HL-60 (cell line): ENCODE data around the gene SH3PXD2A.

ENCODE experiments used
- GABPA ChIP-seq: IDR thresholded peaks from 2 replicates; pipeline ENCODE4 v1.6.1; 2012; ENCODE audit warnings: low read depth
- SPI1 ChIP-seq: IDR thresholded peaks from 2 replicates; pipeline ENCODE4 v1.6.1; 2012; ENCODE audit warnings: low read depth, mild to moderate bottlenecking, borderline replicate concordance
- TF ChIP-seq, protein P1 (sequence below): IDR thresholded peaks from one replicate; pipeline ENCODE4 v1.5.1; 2011; ENCODE audit warnings: low read length, control low read depth, inconsistent platforms; ENCODE audit not compliant: insufficient read depth
- TF ChIP-seq, protein P2 (sequence below): IDR thresholded peaks from 2 replicates; pipeline ENCODE4 v1.6.1; 2012; ENCODE audit warnings: low read depth; ENCODE audit not compliant: insufficient replicate concordance

DNA sequence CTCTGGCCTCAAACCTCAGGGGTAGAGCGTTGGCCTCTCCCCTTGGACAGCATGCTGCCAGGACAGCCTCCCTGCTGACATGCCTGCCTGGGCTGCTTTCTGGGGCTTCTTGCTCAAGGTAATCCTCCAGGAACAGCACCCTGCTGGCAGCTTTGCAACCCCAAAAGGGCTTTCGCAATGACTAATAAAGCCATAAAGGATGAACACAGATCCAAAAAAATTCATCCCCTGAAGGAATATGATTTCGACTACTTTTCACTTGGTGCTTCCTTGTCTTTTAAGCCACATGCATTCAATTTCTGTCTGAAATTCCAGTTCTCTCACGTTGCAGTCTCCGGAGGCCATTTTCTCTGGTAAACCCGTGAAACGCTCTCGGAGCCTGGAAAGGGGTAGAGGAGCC lies 15.1 kb upstream of the SH3PXD2A start:
- TF ChIP-seq, protein P1, sequence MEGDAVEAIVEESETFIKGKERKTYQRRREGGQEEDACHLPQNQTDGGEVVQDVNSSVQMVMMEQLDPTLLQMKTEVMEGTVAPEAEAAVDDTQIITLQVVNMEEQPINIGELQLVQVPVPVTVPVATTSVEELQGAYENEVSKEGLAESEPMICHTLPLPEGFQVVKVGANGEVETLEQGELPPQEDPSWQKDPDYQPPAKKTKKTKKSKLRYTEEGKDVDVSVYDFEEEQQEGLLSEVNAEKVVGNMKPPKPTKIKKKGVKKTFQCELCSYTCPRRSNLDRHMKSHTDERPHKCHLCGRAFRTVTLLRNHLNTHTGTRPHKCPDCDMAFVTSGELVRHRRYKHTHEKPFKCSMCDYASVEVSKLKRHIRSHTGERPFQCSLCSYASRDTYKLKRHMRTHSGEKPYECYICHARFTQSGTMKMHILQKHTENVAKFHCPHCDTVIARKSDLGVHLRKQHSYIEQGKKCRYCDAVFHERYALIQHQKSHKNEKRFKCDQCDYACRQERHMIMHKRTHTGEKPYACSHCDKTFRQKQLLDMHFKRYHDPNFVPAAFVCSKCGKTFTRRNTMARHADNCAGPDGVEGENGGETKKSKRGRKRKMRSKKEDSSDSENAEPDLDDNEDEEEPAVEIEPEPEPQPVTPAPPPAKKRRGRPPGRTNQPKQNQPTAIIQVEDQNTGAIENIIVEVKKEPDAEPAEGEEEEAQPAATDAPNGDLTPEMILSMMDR: no peak
- TF ChIP-seq SPI1 (no peak), GABPA (no peak)
- TF ChIP-seq, protein P2, sequence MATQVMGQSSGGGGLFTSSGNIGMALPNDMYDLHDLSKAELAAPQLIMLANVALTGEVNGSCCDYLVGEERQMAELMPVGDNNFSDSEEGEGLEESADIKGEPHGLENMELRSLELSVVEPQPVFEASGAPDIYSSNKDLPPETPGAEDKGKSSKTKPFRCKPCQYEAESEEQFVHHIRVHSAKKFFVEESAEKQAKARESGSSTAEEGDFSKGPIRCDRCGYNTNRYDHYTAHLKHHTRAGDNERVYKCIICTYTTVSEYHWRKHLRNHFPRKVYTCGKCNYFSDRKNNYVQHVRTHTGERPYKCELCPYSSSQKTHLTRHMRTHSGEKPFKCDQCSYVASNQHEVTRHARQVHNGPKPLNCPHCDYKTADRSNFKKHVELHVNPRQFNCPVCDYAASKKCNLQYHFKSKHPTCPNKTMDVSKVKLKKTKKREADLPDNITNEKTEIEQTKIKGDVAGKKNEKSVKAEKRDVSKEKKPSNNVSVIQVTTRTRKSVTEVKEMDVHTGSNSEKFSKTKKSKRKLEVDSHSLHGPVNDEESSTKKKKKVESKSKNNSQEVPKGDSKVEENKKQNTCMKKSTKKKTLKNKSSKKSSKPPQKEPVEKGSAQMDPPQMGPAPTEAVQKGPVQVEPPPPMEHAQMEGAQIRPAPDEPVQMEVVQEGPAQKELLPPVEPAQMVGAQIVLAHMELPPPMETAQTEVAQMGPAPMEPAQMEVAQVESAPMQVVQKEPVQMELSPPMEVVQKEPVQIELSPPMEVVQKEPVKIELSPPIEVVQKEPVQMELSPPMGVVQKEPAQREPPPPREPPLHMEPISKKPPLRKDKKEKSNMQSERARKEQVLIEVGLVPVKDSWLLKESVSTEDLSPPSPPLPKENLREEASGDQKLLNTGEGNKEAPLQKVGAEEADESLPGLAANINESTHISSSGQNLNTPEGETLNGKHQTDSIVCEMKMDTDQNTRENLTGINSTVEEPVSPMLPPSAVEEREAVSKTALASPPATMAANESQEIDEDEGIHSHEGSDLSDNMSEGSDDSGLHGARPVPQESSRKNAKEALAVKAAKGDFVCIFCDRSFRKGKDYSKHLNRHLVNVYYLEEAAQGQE: no peak
